Measurements from ENCODE around the gene RABL3.

The RABL3 gene

DNA sequence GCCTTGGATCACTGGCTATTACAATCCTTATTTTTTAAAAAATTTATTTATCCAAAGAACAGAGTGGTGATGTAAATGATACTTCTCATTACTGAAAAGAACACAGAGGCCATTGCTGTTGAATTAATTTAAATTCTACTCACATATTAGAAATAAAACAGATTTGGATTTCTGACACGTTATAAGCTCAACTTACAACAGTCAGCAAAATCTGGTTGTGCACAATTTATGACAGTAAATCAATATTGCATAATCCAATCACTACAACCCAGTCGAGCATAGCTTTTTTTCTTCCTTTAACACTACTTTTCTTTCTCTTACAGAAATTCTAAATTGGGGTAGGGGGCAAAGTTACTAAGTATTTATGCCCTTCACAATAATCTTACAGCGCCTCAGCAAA lies 43.0 kb downstream of the RABL3 start:
- Histone ChIP-seq H3K4me3 (ENCODE audit: low read length) (no peak overlapping the region), H3K9ac (ENCODE audit: low read length) (no peak overlapping the region), H3K36me3 (ENCODE audit: control insufficient read depth, insufficient read depth, low read length) (no peaks in the 10 kb centered on the region), H3K27me3 (ENCODE audit: control insufficient read depth, insufficient read depth, low read length) (no peaks in the 10 kb centered on the region), H3K4me1 (ENCODE audit: control insufficient read depth, insufficient read depth, low read length) (no peaks in the 10 kb centered on the region), H3K9me3 (ENCODE audit: control insufficient read depth, low read length) (no peaks in the 10 kb centered on the region)

- Histone ChIP-seq H3K9ac (ENCODE audit: low read length) (no peak overlapping the region), H3K9me3 (ENCODE audit: control insufficient read depth, low read length) (no peaks in the 10 kb centered on the region), H3K4me3 (ENCODE audit: low read length) (no peak overlapping the region), H3K36me3 (ENCODE audit: control insufficient read depth, insufficient read depth, low read length) (no peaks in the 10 kb centered on the region), H3K27me3 (ENCODE audit: control insufficient read depth, insufficient read depth, low read length) (no peaks in the 10 kb centered on the region), H3K4me1 (ENCODE audit: control insufficient read depth, insufficient read depth, low read length) (peaks cover 7% of the 10 kb centered on the region)
These were observed 48.7 kb downstream of the RABL3 start for GRCh38 chr3:120693439-120694171.

DNA sequence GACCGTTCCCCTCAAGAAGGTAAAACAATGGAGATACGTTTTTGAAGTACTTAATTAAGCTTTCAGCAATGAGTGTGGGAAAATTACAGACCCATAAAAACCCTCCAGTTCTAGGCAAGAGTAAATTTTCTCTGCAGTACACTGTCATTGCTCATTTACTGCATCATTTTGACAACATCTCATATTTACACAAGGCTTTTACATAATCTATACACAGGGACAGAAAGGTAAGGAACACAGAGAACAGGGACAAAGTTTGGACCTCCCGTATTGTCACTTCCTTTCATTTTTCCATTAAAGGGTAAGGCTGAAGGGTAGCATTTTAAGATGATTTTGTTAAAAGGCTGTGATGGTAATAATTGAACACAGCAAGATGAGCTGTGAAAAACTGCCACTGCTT lies 52.9 kb downstream of the RABL3 start:
- Histone ChIP-seq H3K9me3 (ENCODE audit: control insufficient read depth, low read length) (no peaks in the 10 kb centered on the region), H3K4me3 (ENCODE audit: low read length) (no peak overlapping the region), H3K27me3 (ENCODE audit: control insufficient read depth, insufficient read depth, low read length) (no peaks in the 10 kb centered on the region), H3K9ac (ENCODE audit: low read length) (no peak overlapping the region), H3K36me3 (ENCODE audit: control insufficient read depth, insufficient read depth, low read length) (no peaks in the 10 kb centered on the region), H3K4me1 (ENCODE audit: control insufficient read depth, insufficient read depth, low read length) (peaks cover 7% of the 10 kb centered on the region)

DNA sequence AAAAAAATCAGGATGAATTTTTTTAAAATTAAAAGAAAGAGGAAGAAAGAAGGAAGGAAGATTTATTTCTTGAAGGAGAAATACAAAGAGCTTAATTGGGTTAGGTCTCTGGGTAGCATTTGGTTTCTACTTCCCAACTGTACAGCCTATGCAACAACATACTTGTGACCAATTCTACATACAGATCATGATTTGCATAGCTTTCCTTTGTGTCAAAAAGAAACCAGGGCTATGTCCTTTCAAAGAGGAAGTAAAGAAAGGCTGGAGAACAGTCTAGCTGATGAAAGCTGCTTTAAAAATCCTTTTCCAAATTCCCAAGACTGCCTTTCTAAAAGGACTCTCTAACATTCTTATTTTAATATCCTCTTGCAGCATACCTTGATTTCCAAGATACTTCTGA lies 54.2 kb downstream of the RABL3 start:
- Histone ChIP-seq H3K36me3 (ENCODE audit: control insufficient read depth, insufficient read depth, low read length) (no peaks in the 10 kb centered on the region), H3K9ac (ENCODE audit: low read length) (no peak overlapping the region), H3K27me3 (ENCODE audit: control insufficient read depth, insufficient read depth, low read length) (no peaks in the 10 kb centered on the region), H3K4me3 (ENCODE audit: low read length) (no peak overlapping the region), H3K9me3 (ENCODE audit: control insufficient read depth, low read length) (no peaks in the 10 kb centered on the region), H3K4me1 (ENCODE audit: control insufficient read depth, insufficient read depth, low read length) (peaks cover 11% of the 10 kb centered on the region)

DNA sequence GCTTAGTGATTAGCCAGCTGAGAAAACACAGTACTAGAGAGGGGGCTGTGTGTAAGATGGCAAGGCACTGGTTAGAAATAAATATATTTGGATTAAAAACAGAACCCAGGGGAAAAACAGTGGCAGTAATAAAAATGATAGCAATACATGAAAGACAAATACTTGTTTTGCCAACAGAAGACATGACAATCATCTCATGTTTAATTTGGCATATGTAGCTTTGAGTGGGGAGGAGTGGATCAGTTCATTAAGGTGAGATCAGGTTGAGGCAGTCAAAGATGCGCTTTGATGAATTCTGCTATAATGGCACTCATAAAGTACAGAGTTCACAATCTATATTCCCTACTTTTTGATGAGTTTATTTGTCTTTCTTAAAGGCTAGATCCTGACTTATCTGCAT lies 56.9 kb downstream of the RABL3 start:
- Histone ChIP-seq H3K9me3 (ENCODE audit: control insufficient read depth, low read length) (no peaks in the 10 kb centered on the region), H3K4me3 (ENCODE audit: low read length) (no peak overlapping the region), H3K9ac (ENCODE audit: low read length) (no peak overlapping the region), H3K27me3 (ENCODE audit: control insufficient read depth, insufficient read depth, low read length) (no peaks in the 10 kb centered on the region), H3K4me1 (ENCODE audit: control insufficient read depth, insufficient read depth, low read length) (peaks cover 28% of the 10 kb centered on the region), H3K36me3 (ENCODE audit: control insufficient read depth, insufficient read depth, low read length) (no peaks in the 10 kb centered on the region)

DNA sequence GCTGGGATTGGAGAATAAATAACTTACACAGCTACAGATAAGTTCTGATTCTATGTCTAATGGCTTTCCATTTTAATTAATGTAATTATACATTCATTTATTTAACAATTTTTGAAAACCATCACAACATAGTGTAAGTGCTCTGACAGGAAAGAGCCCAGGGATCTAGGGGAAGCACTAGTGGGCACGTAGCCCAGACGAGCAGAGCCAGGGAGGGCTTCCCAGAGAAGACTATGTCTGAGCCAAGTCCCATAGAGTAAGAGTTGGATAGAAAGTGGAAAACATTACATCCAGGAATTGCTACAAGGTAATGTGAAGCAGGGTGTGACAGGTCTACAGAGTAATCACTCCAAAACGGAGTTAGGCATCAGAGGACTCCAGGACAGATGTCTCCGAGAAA lies 57.4 kb downstream of the RABL3 start:
- Histone ChIP-seq H3K4me1 (ENCODE audit: control insufficient read depth, insufficient read depth, low read length) (peaks cover 29% of the 10 kb centered on the region), H3K9ac (ENCODE audit: low read length) (no peak overlapping the region), H3K4me3 (ENCODE audit: low read length) (no peak overlapping the region), H3K9me3 (ENCODE audit: control insufficient read depth, low read length) (no peaks in the 10 kb centered on the region), H3K36me3 (ENCODE audit: control insufficient read depth, insufficient read depth, low read length) (no peaks in the 10 kb centered on the region), H3K27me3 (ENCODE audit: control insufficient read depth, insufficient read depth, low read length) (no peaks in the 10 kb centered on the region)

DNA sequence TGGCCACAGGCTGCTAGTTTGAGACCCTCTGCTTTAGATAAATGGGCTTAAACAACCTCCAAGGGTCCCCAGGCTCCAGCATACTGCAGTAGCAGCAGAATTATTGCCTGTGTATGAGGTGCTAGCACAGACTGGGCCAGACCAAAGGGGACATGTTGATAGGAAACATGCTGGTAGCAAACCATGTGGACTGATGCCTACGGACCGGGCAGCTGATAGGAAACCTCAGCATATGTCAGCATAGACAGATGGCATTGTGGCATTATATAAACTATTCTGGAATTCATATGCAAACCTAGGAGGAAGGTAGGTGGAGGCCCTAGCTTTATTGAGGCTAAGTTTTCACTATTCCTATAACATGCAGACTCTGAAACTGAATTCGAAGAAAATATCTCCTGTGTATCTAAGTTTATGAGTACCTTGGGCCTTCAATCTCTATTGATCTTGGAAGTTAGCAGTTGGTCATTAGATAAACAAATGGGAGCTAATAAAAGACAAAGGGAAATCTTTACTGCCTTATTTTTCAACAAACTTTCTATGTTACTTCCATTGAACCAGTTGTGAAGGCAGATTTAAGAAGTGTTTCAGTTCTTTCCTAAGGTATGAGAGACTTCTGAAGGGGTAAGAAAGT lies 58.5 kb downstream of the RABL3 start:
- Histone ChIP-seq H3K36me3 (ENCODE audit: control insufficient read depth, insufficient read depth, low read length) (no peaks in the 10 kb centered on the region), H3K27me3 (ENCODE audit: control insufficient read depth, insufficient read depth, low read length) (no peaks in the 10 kb centered on the region), H3K9me3 (ENCODE audit: control insufficient read depth, low read length) (no peaks in the 10 kb centered on the region), H3K4me3 (ENCODE audit: low read length) (no peak overlapping the region), H3K4me1 (ENCODE audit: control insufficient read depth, insufficient read depth, low read length) (peaks cover 38% of the 10 kb centered on the region), H3K9ac (ENCODE audit: low read length) (no peak overlapping the region)

- Histone ChIP-seq H3K36me3 (ENCODE audit: control insufficient read depth, insufficient read depth, low read length) (no peaks in the 10 kb centered on the region), H3K4me1 (ENCODE audit: control insufficient read depth, insufficient read depth, low read length) (peaks cover 39% of the 10 kb centered on the region), H3K27me3 (ENCODE audit: control insufficient read depth, insufficient read depth, low read length) (no peaks in the 10 kb centered on the region), H3K9me3 (ENCODE audit: control insufficient read depth, low read length) (no peaks in the 10 kb centered on the region), H3K9ac (ENCODE audit: low read length) (no peak overlapping the region), H3K4me3 (ENCODE audit: low read length) (no peak overlapping the region)
These were observed 59.1 kb downstream of the RABL3 start for GRCh38 chr3:120683213-120683612.

DNA sequence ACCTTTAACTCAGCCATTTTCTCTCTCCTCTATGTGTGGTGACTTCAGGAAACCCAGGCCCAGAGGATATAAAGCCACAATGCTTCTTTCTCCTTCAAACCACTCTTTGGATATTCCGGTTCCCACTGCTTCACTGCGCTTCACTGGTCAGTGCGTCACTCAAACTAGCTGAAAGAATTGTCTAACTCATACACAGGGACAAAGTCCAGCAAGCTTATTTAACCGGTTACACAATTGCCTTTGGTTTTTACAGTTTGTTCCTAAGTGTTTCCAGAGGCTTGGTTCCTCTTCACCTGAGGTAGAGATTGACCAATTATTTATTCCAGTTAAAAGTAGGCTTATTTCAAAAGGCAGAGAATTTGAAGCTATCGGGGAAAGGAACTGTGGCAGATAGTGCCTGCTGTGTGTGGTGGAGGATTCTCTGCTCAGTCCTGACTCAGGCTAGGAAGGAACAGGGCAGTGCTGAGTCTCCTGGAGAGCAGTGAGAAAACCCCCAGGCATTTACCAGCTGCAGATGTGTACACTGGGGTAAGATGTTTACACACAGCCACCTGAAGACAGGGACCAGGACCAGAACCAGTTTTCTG lies 60.1 kb downstream of the RABL3 start, which contains the start of gene HGD:
Gene HGD (minus strand): TSS at position 145 of the 587 bp plus-strand sequence. CDS start 128 bp downstream, at position 17.
- Histone ChIP-seq H3K9ac (ENCODE audit: low read length) (peak within 1 kb of the TSS; percentile 74), H3K4me3 (ENCODE audit: low read length) (peak within 1 kb of the TSS; percentile 17), H3K27me3 (ENCODE audit: control insufficient read depth, insufficient read depth, low read length) (no peaks in the 10 kb centered on the region)

GRCh38 chr3:120681506-120682038 lies 60.7 kb downstream of the RABL3 start:
- Histone ChIP-seq H3K27me3 (ENCODE audit: control insufficient read depth, insufficient read depth, low read length) (no peaks in the 10 kb centered on the region), H3K9ac (ENCODE audit: low read length) (peak overlapping the region; percentile 74), H3K9me3 (ENCODE audit: control insufficient read depth, low read length) (no peaks in the 10 kb centered on the region), H3K4me1 (ENCODE audit: control insufficient read depth, insufficient read depth, low read length) (peaks cover 39% of the 10 kb centered on the region), H3K4me3 (ENCODE audit: low read length) (peak overlapping the region; percentile 17), H3K36me3 (ENCODE audit: control insufficient read depth, insufficient read depth, low read length) (no peaks in the 10 kb centered on the region)

More for the DNA sequence above, 60.1 kb downstream of the RABL3 start, which contains the start of gene HGD:
- H3K9me3 ChIP-seq (ENCODE audit: control insufficient read depth, low read length), result no peaks in the 10 kb centered on the region
- peaks cover 39% of the 10 kb centered on the region for H3K4me1 ChIP-seq (ENCODE audit: control insufficient read depth, insufficient read depth, low read length)
- H3K36me3 ChIP-seq (ENCODE audit: control insufficient read depth, insufficient read depth, low read length), result no peaks in the 10 kb centered on the region

GRCh38 chr3:120681018-120681417 lies 61.3 kb downstream of the RABL3 start:
- peak overlapping the region; percentile 74 for H3K9ac ChIP-seq (ENCODE audit: low read length)

More at GRCh38 chr3:120681018-120681417, 61.3 kb downstream of the RABL3 start:
- Histone ChIP-seq H3K4me1 (ENCODE audit: control insufficient read depth, insufficient read depth, low read length) (peaks cover 39% of the 10 kb centered on the region), H3K4me3 (ENCODE audit: low read length) (peak overlapping the region; percentile 17), H3K27me3 (ENCODE audit: control insufficient read depth, insufficient read depth, low read length) (no peaks in the 10 kb centered on the region), H3K9me3 (ENCODE audit: control insufficient read depth, low read length) (no peaks in the 10 kb centered on the region), H3K36me3 (ENCODE audit: control insufficient read depth, insufficient read depth, low read length) (no peaks in the 10 kb centered on the region)
